ENCODE results near the gene KIR2DL3. TPM values are rescaled to one million over a fixed set of nuclear protein-coding genes. Genes with fewer than 3 reads are reported as not detected.
"Not testable (repeated sequence)": the region's sequence is repeated elsewhere in the genome, so short reads cannot be mapped to it uniquely, and the experiment has no call there.

KIR2DL3 gene
- total and polyA plus RNA-seq, 2 of the 4 experiments (the other 2 are of a cell fraction): not detected

DNA sequence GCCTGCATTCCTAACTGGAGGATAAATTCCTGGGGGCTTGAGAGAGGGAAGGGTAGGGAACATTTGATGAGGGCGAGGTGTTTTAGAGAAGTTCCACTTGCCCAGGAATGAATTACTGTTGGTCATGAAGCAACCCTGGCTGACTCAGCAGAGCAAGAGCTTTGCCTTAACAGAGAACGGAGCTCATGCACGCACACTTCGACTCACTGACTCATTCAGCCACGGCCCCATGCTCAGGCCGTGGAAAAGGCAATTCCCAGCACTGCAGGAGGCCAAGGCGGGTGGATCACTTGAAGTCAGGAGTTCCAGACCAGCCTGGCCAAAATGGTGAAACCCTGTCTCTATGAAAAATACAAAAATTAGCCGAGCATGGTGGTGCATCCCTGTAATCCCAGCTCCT, 25.9 kb downstream of the KIR2DL3 start:
- H2BK15ac ChIP-seq (ENCODE audit: low read depth, low read length); H4K5ac ChIP-seq (ENCODE audit: low read depth, low read length); DNase-seq; H3K18ac ChIP-seq (ENCODE audit: low read depth, low read length); H3K14ac ChIP-seq (replicated peaks; ENCODE audit: low read depth, low read length); H2BK5ac ChIP-seq (ENCODE audit: low read depth, low read length, poor library complexity, severe bottlenecking); H2AK9ac ChIP-seq (replicated peaks; ENCODE audit: low read depth, low read length, poor library complexity); H3K56ac ChIP-seq (ENCODE audit: extremely low read depth, insufficient read depth, low read length); H4K8ac ChIP-seq (ENCODE audit: low read depth in 2 of 2, low read length in 2 of 2); in situ Hi-C loops (cut with MboI; ENCODE audit: low sequenced_read_pairs); H3K4me1 ChIP-seq (ENCODE audit: control insufficient read depth, insufficient read depth, low read length); H3K27me3 ChIP-seq (ENCODE audit: control insufficient read depth, insufficient read depth, low read length); H3K27ac ChIP-seq (ENCODE audit: insufficient read depth, low read length); H3K4me3 ChIP-seq (ENCODE audit: insufficient read depth, low read depth, low read length); H2BK120ac ChIP-seq (ENCODE audit: low read depth, low read length); H2BK20ac ChIP-seq (ENCODE audit: low read depth, low read length); H3K9ac ChIP-seq (ENCODE audit: low read depth, low read length); H2AK5ac ChIP-seq (ENCODE audit: low read depth, low read length); CTCF ChIA-PET; POLR2A ChIA-PET (ENCODE audit: unreplicated experiment); H3K23ac ChIP-seq (ENCODE audit: low read depth, low read length); ATAC-seq (ENCODE audit: low read depth); intact Hi-C loops (cut with micrococcal nuclease); H3K4ac ChIP-seq (ENCODE audit: low read depth, low read length); H3K4me2 ChIP-seq (ENCODE audit: low read depth, low read length); BruUV-seq (replicated peaks); H3K9me3 ChIP-seq (ENCODE audit: control insufficient read depth, insufficient read depth, low read length); H3K9me1 ChIP-seq (ENCODE audit: insufficient read depth, low read length); H4K91ac ChIP-seq (ENCODE audit: insufficient read depth, low read depth, low read length); dilution Hi-C loops (cut with HindIII; ENCODE audit: low sequenced_read_pairs, unreplicated experiment); H4K20me1 ChIP-seq (ENCODE audit: insufficient read depth, low read length); H3K36me3 ChIP-seq (ENCODE audit: control insufficient read depth, insufficient read depth, low read length); H3K79me1 ChIP-seq (ENCODE audit: low read depth in 1 of 2, low read length in 2 of 2); H2AFZ ChIP-seq (replicated peaks; ENCODE audit: low read length, poor library complexity): not testable (repeated sequence)
- no CpG with 5 or more reads among the region's 8 CpGs for WGBS, 2 experiments (ENCODE audit: extremely low coverage in 2 of 2, insufficient read length in 1 of 2)

DNA sequence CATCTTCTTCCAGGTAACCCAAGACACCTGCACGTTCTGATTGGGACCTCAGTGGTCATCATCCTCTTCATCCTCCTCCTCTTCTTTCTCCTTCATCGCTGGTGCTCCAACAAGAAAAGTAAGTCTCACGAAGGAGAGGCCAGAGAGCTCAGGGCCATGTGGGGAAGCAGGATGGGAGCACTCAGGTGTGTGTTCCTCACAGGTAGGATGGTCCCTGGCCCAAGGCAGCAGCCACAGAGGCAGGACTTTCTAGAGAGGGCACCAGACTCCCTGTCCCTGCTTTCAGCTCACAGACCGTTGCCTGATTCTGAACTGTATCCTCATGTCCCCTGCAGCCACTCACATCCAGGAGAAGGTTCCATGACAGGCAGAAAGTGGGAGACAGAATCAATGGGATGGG, 28.2 kb downstream of the KIR2DL3 start:
- H2AK9ac ChIP-seq (replicated peaks; ENCODE audit: low read depth, low read length, poor library complexity); H3K4me3 ChIP-seq (ENCODE audit: insufficient read depth, low read depth, low read length); H4K5ac ChIP-seq (ENCODE audit: low read depth, low read length); H3K23ac ChIP-seq (ENCODE audit: low read depth, low read length); H3K18ac ChIP-seq (ENCODE audit: low read depth, low read length); H3K4me1 ChIP-seq (ENCODE audit: control insufficient read depth, insufficient read depth, low read length); H3K27ac ChIP-seq (ENCODE audit: insufficient read depth, low read length); H3K14ac ChIP-seq (replicated peaks; ENCODE audit: low read depth, low read length); H3K27me3 ChIP-seq (ENCODE audit: control insufficient read depth, insufficient read depth, low read length); H3K9me3 ChIP-seq (ENCODE audit: control insufficient read depth, insufficient read depth, low read length); H2BK120ac ChIP-seq (ENCODE audit: low read depth, low read length); H3K79me1 ChIP-seq (ENCODE audit: low read depth in 1 of 2, low read length in 2 of 2); BruUV-seq (replicated peaks); H4K8ac ChIP-seq (ENCODE audit: low read depth in 2 of 2, low read length in 2 of 2); ATAC-seq (ENCODE audit: low read depth); H3K9me1 ChIP-seq (ENCODE audit: insufficient read depth, low read length); H2AFZ ChIP-seq (replicated peaks; ENCODE audit: low read length, poor library complexity); intact Hi-C loops (cut with micrococcal nuclease); H3K4me2 ChIP-seq (ENCODE audit: low read depth, low read length); H4K91ac ChIP-seq (ENCODE audit: insufficient read depth, low read depth, low read length); in situ Hi-C loops (cut with MboI; ENCODE audit: low sequenced_read_pairs); dilution Hi-C loops (cut with HindIII; ENCODE audit: low sequenced_read_pairs, unreplicated experiment); POLR2A ChIA-PET (ENCODE audit: unreplicated experiment); H3K4ac ChIP-seq (ENCODE audit: low read depth, low read length); H2BK15ac ChIP-seq (ENCODE audit: low read depth, low read length); CTCF ChIA-PET; H2BK20ac ChIP-seq (ENCODE audit: low read depth, low read length); H3K36me3 ChIP-seq (ENCODE audit: control insufficient read depth, insufficient read depth, low read length); H2AK5ac ChIP-seq (ENCODE audit: low read depth, low read length); H3K56ac ChIP-seq (ENCODE audit: extremely low read depth, insufficient read depth, low read length); H2BK5ac ChIP-seq (ENCODE audit: low read depth, low read length, poor library complexity, severe bottlenecking); H3K9ac ChIP-seq (ENCODE audit: low read depth, low read length); H4K20me1 ChIP-seq (ENCODE audit: insufficient read depth, low read length); DNase-seq: not testable (repeated sequence)
- no CpG with 5 or more reads among the region's 4 CpGs for WGBS, 2 experiments (ENCODE audit: extremely low coverage in 2 of 2, insufficient read length in 1 of 2)
